Esophagus squamous epithelium (tissue), 4 donors: ENCODE data around the gene CNTNAP5.

Experiments
- CTCF ChIP-seq, 6 experiments: fragments of 450-650 bp in 4 of 6; fragments of 200-600 bp in 2 of 6; sonication (generic) in 2 of 6; IDR thresholded peaks; one replicate each; pipeline ENCODE4 v1.5.1; 2016 to 2019; ENCODE audit warnings: antibody characterized with exemption in 6 of 6, mild to moderate bottlenecking in 4 of 6, moderate library complexity in 4 of 6
- POLR2A ChIP-seq, 4 donors: fragments of 450-650 bp; IDR thresholded peaks; one replicate each; pipeline ENCODE4 v1.6.1; 2017; ENCODE audit warnings: antibody characterized with exemption in 4 of 4, mild to moderate bottlenecking in 4 of 4, moderate library complexity in 3 of 4

GRCh38 chr2:124658373-124658772 is 633.3 kb downstream of the CNTNAP5 start:
- TF ChIP-seq CTCF (IDR thresholded peaks at IDR 0.05): no peak
- TF ChIP-seq POLR2A (IDR thresholded peaks at IDR 0.05): no peak
